NT2/D1 (cell line): ENCODE measurements around the gene AHDC1.

Experiments
- YY1 ChIP-seq: IDR thresholded peaks from 2 replicates; pipeline ENCODE4 v1.6.1; 2011; ENCODE audit not compliant: insufficient read length, insufficient read depth
- ZNF274 ChIP-seq: IDR thresholded peaks from 2 replicates; pipeline ENCODE4 v1.6.1; 2011; ENCODE audit warnings: mild to moderate bottlenecking, low read depth, low read length

DNA sequence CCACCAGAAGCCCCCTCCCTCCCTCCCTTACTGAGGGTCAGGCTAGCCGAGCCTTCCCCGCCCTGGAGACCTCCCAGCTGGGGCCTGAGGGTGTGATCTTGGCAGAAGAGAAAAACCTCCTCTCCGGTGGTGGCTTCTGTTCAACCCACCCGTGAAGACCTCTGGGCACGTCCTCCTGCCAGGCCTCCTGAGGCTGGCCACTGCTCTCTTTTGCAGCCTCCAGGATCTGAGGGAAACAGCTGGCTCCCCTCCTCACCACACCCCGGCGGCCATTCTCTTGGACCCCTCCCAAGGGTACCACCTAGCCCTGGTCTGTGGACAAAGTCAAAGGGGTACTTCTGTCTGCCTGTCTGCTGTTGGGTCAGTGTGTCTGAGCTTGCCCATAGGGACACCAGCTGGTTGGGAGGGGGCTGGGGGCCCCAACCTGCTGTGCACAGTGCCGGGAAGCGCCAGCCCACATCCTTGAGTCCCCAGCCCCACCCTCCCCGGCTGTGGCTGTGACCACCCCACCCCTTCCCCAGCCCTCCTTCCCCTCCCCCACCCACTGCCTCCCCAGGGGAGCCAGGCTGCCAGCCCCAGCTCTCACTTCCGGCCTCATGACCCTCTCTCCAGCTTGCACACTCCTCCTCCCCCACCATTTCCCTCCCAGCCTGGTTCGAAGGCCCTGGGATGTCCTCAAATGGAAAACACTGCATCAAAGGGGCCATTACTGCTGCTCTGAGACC, 48.1 kb downstream of the AHDC1 start:
- TF ChIP-seq ZNF274 (no peak), YY1 (no peak)
